Prostate gland (tissue), 2 donors: Measurements from ENCODE around the gene APOBEC4.

ENCODE experiments used
- POLR2A ChIP-seq: fragments of 450-650 bp; IDR thresholded peaks from one replicate; pipeline ENCODE4 v1.6.1; 2016; ENCODE audit warnings: antibody characterized with exemption, mild to moderate bottlenecking
- POLR2AphosphoS5 ChIP-seq: sonication (generic); formaldehyde crosslinking; IDR thresholded peaks from one replicate; pipeline ENCODE4 v1.6.1; 2017; ENCODE audit warnings: antibody characterized with exemption
- TF ChIP-seq, protein P1 (sequence below), 4 experiments: fragments of 200-600 bp in 2 of 4; fragments of 450-650 bp in 2 of 4; sonication (generic) in 2 of 4; IDR thresholded peaks; 1 replicate in 3 of 4; 2 replicates in 1 of 4; pipeline ENCODE4 v1.5.1; 2016 to 2019; ENCODE audit warnings: antibody characterized with exemption in 4 of 4, mild to moderate bottlenecking in 2 of 4, moderate library complexity in 2 of 4

DNA sequence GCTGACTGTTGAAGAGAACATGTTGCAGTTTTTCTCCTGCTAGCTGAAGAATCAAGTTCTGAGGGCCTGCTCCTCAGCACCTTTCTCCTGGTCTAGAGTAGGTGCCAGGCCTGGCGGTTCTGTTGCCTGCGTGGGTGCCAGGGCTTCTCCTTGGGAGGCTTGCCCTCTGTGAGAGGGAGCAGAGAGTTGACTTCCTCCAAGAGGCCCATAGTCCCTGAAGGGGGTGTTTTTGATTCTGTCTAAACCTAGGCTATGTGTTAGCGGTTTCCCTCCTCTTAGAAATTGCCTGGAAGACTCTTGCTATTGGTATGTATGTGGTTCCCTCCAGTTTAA is 312 bp upstream of the APOBEC4 start:
- TF ChIP-seq POLR2A (no peak), POLR2AphosphoS5 (no peak)
- TF ChIP-seq, protein P1, sequence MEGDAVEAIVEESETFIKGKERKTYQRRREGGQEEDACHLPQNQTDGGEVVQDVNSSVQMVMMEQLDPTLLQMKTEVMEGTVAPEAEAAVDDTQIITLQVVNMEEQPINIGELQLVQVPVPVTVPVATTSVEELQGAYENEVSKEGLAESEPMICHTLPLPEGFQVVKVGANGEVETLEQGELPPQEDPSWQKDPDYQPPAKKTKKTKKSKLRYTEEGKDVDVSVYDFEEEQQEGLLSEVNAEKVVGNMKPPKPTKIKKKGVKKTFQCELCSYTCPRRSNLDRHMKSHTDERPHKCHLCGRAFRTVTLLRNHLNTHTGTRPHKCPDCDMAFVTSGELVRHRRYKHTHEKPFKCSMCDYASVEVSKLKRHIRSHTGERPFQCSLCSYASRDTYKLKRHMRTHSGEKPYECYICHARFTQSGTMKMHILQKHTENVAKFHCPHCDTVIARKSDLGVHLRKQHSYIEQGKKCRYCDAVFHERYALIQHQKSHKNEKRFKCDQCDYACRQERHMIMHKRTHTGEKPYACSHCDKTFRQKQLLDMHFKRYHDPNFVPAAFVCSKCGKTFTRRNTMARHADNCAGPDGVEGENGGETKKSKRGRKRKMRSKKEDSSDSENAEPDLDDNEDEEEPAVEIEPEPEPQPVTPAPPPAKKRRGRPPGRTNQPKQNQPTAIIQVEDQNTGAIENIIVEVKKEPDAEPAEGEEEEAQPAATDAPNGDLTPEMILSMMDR (IDR thresholded peaks at IDR 0.05), result no peak
